ENCODE results near the gene MACROD2. TPM values are rescaled to one million over a fixed set of nuclear protein-coding genes. Genes with fewer than 3 reads are reported as not detected.

MACROD2 gene
- total RNA-seq, 2 donors from 2014 or later, result 0.95 to 4.2 TPM

- Histone ChIP-seq H3K36me3 (no peaks in the 10 kb centered on the region), H3K4me3 (no peak overlapping the region), H3K27ac (no peak overlapping the region), H3K4me1 (ENCODE audit: control insufficient read depth in 1 of 2, low read depth in 2 of 2) (no peaks in the 10 kb centered on the region), H3K9me3 (no peaks in the 10 kb centered on the region), H3K27me3 (replicated peaks; ENCODE audit: insufficient read depth) (no peaks in the 10 kb centered on the region)
- no peak for ATAC-seq (ENCODE audit: insufficient number of reproducible peaks, low FRiP score, low read depth)
- no peak for TF ChIP-seq CTCF (IDR thresholded peaks at IDR 0.05)
- DNase-seq (ENCODE audit: low spot score), result no peak
These were observed 2023.6 kb downstream of the MACROD2 start for GRCh38 chr20:16018881-16019280.

- ATAC-seq (ENCODE audit: insufficient number of reproducible peaks, low FRiP score, low read depth), result no peak
- Histone ChIP-seq H3K36me3 (no peaks in the 10 kb centered on the region), H3K27ac (no peak overlapping the region)
These were observed 2025.7 kb downstream of the MACROD2 start for GRCh38 chr20:16020971-16021370.

GRCh38 chr20:16025084-16025483 lies 2029.8 kb downstream of the MACROD2 start:
- H3K4me1 ChIP-seq (ENCODE audit: control insufficient read depth in 1 of 2, low read depth in 2 of 2), result no peaks in the 10 kb centered on the region
- DNase-seq (ENCODE audit: low spot score), result no peak
- H3K4me3 ChIP-seq, result no peak overlapping the region
- no peaks in the 10 kb centered on the region for H3K9me3 ChIP-seq
- no peaks in the 10 kb centered on the region for H3K36me3 ChIP-seq
- no peak overlapping the region for H3K27ac ChIP-seq
- H3K27me3 ChIP-seq (replicated peaks; ENCODE audit: insufficient read depth), result no peaks in the 10 kb centered on the region
- no peak for TF ChIP-seq CTCF (IDR thresholded peaks at IDR 0.05)
- no peak for ATAC-seq (ENCODE audit: insufficient number of reproducible peaks, low FRiP score, low read depth)

More at GRCh38 chr20:16020971-16021370, 2025.7 kb downstream of the MACROD2 start:
- DNase-seq (ENCODE audit: low spot score), result no peak
- Histone ChIP-seq H3K9me3 (no peaks in the 10 kb centered on the region), H3K4me3 (no peak overlapping the region), H3K27me3 (replicated peaks; ENCODE audit: insufficient read depth) (no peaks in the 10 kb centered on the region), H3K4me1 (ENCODE audit: control insufficient read depth in 1 of 2, low read depth in 2 of 2) (no peaks in the 10 kb centered on the region)
- TF ChIP-seq CTCF (IDR thresholded peaks at IDR 0.05), result no peak

- TF ChIP-seq CTCF (IDR thresholded peaks at IDR 0.05), result no peak
- Histone ChIP-seq H3K27ac (no peak overlapping the region), H3K36me3 (no peaks in the 10 kb centered on the region), H3K4me1 (ENCODE audit: control insufficient read depth in 1 of 2, low read depth in 2 of 2) (no peaks in the 10 kb centered on the region), H3K4me3 (no peak overlapping the region), H3K9me3 (no peaks in the 10 kb centered on the region), H3K27me3 (replicated peaks; ENCODE audit: insufficient read depth) (no peaks in the 10 kb centered on the region)
- no peak for DNase-seq (ENCODE audit: low spot score)
- no peak for ATAC-seq (ENCODE audit: insufficient number of reproducible peaks, low FRiP score, low read depth)
These were observed 2032.4 kb downstream of the MACROD2 start for GRCh38 chr20:16027686-16028085.

- ATAC-seq (ENCODE audit: insufficient number of reproducible peaks, low FRiP score, low read depth), result no peak
- Histone ChIP-seq H3K27ac (no peak overlapping the region), H3K9me3 (no peaks in the 10 kb centered on the region), H3K4me1 (ENCODE audit: control insufficient read depth in 1 of 2, low read depth in 2 of 2) (no peaks in the 10 kb centered on the region), H3K4me3 (no peak overlapping the region), H3K27me3 (replicated peaks; ENCODE audit: insufficient read depth) (no peaks in the 10 kb centered on the region), H3K36me3 (no peaks in the 10 kb centered on the region)
- TF ChIP-seq CTCF (IDR thresholded peaks at IDR 0.05), result no peak
- no peak for DNase-seq (ENCODE audit: low spot score)
These were observed 2033.6 kb downstream of the MACROD2 start for GRCh38 chr20:16028923-16029322.
